HG02938 (cell line): ENCODE data around the gene SON.
"Not testable (repeated sequence)": the region's sequence is repeated elsewhere in the genome, so short reads cannot be mapped to it uniquely, and the experiment has no call there.

Experiments
- ATAC-seq: cut with Tn5 transposase; IDR thresholded peaks from one replicate; pipeline ENCODE4 v1.9.1; 2021; ENCODE audit warnings: mild to moderate bottlenecking, moderate library complexity; ENCODE audit not compliant: unreplicated experiment

Gene SON

DNA sequence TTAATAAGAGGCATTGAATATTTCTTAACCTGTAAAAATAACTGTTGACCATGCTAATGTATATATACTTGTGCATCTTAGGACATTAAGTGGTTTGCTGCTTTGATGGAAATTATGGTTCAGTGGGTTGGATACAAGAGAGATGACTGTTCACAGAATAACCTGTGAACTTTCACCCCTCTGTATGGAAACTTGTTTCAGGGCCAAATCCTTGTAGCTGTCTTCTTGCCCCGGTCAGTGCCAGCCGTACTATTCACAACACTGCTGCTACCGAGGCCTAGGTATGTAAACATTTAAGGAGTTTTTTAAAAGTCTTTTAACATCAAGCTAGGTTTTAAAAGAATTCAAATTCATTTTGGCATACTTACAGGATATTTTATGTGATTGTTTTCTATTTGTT is 29.5 kb downstream of the SON start:
- no peak for ATAC-seq

GRCh38 chr21:33576741-33577141 is 33.9 kb downstream of the SON start:
- ATAC-seq, result not testable (repeated sequence)

- no peak for ATAC-seq
Observed at GRCh38 chr21:33578214-33578613, 35.4 kb downstream of the SON start.

GRCh38 chr21:33578959-33579542 is 36.2 kb downstream of the SON start:
- ATAC-seq, result no peak

- ATAC-seq, result no peak
Observed at GRCh38 chr21:33584455-33584854, 41.6 kb downstream of the SON start.

- no peak for ATAC-seq
Observed at GRCh38 chr21:33586927-33587326, 44.1 kb downstream of the SON start.

DNA sequence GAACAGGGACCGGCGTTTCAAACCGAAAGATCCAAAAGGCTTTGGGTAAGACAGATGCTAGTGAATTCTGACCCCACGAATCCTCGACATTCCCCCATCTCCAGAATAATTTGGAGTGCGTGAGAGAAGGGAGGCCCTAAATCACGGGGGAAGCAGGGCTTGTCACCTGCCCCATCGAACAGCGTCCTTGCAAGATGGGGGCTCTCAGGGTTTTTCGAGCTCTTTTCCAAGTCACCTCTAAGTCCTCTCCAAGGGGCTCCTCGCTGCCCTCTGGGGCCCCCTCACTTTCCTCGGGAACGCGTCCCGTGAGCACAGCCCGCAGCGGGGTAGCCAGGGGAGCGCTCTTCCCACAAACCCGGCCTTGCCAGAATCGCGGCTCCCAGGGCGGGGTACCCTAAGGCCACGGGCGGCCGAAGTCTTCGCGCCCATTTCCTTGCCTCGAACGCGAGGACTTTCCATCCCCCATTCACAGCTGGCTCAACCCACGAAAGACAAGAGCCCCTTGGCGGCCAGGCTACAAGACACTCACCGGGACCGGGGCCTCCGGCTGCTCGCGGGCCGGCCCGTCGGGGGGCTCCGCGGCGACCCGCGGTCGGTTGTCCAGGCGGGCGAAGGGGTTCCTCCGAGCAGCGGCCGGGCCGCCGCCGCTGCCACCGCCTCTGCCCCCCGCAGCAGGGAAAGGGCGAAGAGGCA is 45.1 kb downstream of the SON start:
- peak; percentile 45 for ATAC-seq

GRCh38 chr21:33588485-33589335 is 45.9 kb downstream of the SON start, which contains the start of gene DONSON:
DONSON (minus strand) TSS chr21:33588684; CDS start chr21:33588641, 43 bp downstream.
- peak; percentile 75 for ATAC-seq

GRCh38 chr21:33598051-33598450 is 55.2 kb downstream of the SON start:
- no peak for ATAC-seq

DNA sequence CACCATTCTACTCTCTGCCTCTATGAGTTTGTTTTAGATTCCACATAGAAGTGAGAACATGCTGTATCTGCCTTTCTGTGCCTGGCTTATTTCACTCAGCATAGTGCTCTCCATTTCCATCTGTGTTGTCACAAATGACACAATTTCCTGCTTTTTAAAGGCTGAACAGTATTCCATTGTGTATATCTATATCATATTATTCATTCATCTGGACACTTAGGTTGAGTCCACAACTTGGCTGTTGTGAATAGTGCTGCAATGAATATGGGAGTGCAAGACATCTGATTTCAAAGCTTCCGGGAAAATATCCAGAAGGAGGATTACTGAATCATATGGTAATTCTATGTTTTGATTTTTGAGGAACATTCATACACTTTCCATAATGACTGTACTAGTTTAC is 65.7 kb downstream of the SON start:
- no peak for ATAC-seq

DNA sequence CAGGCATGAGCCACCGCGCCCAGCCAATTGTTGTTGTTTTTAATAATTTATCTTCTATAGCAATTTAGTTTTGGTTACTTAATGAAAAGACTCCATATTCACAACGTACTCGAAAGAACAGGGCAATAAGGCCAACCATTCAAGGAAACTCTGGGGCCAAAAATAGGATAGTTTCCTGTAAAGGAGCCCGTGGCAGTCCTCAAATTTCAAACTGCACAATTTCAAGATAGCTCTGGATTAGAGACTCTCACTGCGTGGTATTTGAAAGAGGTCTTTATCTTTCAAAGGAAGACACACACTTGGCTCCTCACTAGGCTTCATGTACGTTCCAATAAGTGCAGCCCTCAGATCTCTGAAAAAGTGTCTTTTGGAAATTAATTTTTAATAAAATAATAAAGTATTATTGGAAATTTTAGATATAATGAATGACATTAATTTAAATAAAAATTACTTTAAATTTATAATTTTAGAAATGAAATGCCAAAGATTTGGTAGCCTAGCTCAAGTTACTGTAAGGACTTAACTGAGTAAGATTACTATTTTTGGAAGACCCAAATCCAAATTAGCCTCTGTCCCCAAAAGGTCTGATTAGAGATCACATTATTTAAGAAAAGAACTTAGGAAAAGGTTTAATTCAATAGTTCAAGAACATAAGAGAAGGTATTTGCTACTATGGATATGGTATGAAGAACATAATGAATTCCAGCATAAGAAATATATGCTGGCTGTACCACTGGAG is 68.3 kb downstream of the SON start:
- no peak for ATAC-seq

GRCh38 chr21:33617565-33617964 is 74.7 kb downstream of the SON start:
- not testable (repeated sequence) for ATAC-seq

DNA sequence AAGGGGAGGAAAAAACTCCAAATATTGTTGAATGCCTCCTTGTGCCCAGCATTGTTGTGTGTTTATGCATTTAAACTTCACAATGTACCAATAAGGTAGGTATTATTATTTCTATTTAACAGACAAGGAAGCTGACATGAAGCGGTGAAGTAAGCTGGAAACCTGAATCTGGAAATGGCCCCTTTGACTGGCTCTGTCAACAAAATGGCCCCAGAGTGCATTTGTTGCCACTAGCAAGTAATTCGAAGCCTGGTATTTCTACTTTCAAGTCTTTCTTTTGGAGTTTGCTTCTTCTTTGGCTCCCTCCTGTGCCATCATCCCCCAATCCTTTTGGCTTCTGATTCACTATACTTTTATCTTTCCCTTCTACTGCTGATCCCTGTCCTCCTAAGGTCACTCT is 75.6 kb downstream of the SON start:
- no peak for ATAC-seq

DNA sequence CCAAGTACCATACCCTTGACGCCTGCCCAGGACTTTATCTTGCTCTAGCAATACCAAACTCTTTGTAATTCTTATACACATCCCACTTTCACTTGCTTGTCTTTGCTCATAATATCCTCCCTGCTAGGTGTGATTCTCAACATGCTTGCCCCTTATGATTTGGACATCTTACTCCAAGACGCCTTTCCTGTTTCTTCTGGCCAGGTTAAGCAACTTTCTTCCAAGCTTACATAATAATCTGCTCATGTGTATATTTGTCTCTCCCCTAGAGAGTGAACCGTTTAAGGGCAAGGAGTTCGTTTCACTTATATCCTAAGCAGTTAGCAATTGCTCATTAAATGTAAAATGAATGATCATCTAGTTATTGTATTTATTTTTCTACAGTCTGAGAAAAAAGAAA is 76.9 kb downstream of the SON start:
- ATAC-seq, result no peak

GRCh38 chr21:33622253-33622652 is 79.4 kb downstream of the SON start:
- ATAC-seq, result no peak

- ATAC-seq, result not testable (repeated sequence)
Observed at GRCh38 chr21:33626151-33626550, 83.3 kb downstream of the SON start.
